ENCODE measurements around the gene DARS2.

DARS2 gene

DNA sequence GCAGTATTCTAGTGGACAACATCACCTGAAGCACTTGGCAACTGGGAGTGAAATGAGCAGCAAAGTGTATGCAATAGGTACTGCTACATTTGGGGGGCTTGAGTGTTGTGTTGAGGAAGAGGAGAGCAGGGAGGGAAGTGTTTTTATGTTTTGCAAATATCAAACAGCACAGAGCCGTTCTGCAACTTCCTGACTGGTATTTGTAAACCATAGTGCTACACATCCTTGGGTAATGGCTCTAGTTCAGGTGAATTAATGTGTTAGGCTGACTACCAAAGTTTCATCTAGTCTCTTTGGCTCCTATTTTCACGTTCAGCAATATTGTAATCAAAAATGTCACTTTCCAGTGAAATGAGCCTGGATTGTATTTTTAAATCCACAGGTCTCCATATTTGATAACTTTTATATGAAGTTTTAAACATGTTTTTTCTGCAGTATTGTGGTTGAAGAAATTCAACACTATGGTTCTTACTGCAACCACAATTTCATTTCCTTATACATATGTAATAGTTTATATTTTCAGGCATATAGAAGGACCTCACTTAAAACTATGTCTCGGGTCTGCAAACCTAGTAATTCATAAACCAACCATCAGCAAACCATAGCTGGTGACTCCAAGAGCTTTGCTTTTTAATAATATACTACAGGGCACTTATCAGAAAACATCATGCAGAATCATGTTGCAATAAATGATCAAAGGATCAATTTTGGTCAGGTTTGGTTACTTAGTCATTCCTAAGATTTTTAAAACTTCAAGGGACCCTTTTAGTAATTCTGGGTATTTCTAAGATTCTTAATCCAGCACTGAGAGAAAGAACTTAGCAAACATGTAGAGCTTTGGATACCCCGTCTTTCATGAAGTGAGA lies 62.5 kb downstream of the DARS2 start:
- DNase-seq (ENCODE audit: low read depth in 2 of 2): no peak

DNA sequence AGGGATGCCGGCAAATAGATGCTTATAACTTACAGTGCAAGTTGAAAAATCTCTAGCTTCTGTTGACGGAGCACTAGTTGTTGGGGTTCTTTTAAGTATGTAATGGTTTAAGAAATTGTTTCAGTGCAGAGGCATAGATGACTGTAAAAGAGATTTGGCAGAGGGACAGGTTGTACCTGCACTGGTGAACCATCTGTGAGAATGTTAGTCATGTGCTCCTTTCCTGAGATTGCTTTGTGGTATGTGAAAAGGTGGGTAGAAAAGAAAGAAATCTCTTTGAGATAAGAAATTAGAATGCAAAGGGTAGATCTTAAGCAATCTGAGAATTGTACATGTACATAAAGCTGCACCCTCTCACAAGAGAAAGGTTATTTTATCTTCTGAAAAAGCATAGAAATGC lies 63.2 kb downstream of the DARS2 start:
- DNase-seq (ENCODE audit: low read depth in 2 of 2): no peak

DNA sequence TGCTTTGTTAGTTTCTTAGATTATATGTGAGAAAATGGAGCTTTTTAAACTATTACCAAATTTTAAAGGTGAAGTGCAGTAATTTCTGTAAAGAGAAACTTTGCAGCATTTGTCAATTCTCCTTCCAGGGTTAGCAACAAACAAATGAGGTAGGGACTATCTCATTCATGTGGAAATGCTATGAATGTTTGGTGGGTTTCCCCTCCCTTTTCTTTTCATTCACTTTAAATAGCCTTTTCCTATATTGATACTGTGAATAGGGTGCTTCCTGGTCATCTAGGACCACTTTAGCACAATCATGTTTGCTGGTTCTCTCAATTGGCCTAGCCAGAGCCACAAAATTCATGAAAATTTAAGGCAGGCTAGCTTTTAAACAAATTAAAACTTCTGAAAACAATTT lies 64.3 kb downstream of the DARS2 start:
- no peak for DNase-seq (ENCODE audit: low read depth in 2 of 2)

DNA sequence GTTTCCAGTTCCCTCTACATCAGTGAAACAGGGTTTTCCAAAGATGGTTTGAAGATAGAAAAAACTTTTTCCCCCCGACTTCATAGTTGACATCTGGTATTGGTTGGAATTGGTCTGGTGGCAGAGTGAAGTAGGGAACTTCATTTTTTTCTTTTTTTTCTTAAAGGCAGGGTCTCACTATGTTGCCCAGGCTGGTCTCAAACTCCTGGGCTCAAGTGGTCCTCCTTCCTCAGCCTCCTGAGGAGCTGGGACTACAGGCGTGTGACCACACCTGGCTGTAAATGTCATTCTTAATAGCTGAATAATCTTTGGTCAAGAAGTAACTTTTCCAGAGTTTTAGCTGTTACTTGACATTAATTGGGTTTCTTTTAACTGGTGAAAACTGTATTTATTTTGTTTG lies 65.4 kb downstream of the DARS2 start:
- no peak for DNase-seq (ENCODE audit: low read depth in 2 of 2)

DNA sequence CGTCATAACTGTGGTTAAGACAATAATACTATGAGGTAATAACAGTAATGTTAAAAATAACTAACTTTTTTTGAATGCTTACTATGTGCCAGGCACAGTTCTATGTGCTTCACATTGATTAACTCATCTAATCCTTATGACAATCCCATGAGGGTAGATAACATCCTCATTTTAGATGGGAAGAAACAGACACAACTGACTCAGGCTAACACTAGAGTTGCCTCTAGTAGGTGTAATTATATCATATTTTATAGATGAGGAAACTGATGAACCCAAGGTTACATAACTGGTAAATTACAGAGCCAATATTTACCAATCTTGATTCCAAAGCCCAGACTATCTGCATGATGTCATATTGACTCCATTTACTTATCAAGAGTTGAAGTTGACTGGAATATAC lies 69.1 kb downstream of the DARS2 start:
- DNase-seq (ENCODE audit: low read depth in 2 of 2): no peak

DNA sequence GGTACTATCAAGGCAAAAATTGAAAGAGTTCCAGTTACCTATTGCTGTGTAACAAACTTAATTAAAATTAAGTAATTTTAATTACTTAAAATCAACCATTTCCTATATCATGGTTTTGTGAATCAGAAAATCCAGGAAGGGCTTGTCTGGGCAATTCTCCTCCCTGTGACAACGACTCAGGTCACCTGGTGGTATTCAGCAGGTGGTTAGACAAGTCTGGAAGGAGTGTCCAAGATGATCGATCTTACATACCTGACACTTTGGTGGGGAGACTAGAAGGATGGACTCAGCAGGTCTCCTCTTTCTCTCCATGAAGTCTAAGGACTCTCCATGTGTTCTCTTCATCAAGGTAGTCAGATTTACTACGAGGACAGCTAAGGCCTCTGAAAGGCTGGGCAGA lies 69.7 kb downstream of the DARS2 start:
- no peak for DNase-seq (ENCODE audit: low read depth in 2 of 2)

DNA sequence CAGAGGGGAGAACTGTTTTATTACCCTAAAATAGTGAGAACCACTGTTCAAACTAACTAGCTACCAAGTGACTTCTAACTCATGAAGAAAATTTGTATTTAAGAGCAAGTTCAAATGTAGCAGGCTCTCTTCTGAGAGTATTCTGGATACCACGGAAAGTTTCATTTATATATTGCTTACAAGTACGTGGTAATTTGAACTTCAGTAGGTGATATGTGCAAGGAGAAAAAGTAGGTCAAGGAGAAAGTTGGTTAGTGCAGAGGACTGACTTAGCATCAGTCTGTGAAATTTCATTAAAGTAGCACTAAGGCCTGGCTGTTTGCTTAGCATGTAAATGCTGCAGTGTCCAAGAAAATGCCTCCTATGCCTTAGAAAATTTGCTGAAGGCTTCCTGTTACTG lies 76.0 kb downstream of the DARS2 start:
- DNase-seq (ENCODE audit: low read depth in 2 of 2): no peak

DNA sequence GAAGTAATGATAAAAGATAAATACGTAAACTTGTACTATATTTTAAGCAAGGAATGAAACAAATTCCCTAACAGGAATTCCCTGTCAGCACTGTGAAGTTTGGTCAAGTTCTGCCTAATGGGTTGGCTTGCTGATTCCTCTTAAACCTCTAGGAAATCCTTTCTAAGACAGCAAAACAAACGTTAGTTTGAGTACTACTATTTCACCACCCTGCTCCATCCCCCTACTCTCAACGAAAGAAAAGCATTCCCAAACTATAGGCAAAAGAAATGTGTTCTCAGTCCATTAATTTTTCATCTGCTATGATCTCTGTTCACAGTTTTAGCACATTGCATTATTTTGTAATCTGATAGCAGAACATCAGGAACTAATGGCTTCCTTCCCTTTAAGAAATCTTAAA lies 76.5 kb downstream of the DARS2 start:
- DNase-seq (ENCODE audit: low read depth in 2 of 2): no peak

DNA sequence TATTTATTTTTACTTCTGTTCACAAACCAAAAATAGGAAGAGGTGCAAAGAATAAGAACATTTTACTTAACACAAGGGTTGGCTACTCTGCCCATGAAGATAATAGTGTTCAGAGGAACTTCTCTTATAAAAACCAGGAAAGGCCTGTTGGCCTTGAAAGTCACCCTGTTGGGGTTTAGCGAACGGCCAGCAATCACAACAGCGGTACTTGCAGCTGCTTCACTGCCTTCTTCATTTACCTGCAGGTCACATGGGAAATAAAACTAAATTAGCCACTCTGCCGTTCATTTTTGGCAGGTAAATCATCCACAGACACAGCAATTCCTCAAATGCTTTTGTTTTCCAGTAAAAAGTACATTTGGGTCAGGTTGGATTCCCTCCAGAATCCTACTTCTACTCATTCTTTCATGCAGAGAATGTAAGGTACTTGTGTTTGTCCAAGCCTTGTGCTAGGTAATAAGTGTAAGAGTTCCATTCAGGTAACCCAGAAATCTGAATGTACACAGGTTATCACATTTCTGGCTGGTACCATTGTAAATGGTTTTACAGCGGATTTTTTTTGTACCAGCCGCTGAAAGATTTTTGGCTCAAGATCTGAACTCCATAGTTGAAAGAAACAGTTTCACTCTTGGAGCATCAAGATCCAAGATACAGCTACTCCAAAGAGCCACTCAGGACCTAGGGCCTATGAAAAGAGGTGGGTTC lies 79.5 kb downstream of the DARS2 start:
- no peak for DNase-seq (ENCODE audit: low read depth in 2 of 2)
